Stimulated activated CD4-positive, alpha-beta T cell treated with anti-CD3 and anti-CD28 coated beads, Interleukin-2, amount 100 ng/mL, for 48 hours (primary cell): ENCODE measurements around the gene PRSS56.
"Not testable (repeated sequence)": the region's sequence is repeated elsewhere in the genome, so short reads cannot be mapped to it uniquely, and the experiment has no call there.

ENCODE experiments used
- DNase-seq, 2 donors: peaks; one replicate each; pipeline ENCODE4 v3.0.0-alpha.2; 2020

PRSS56 gene

GRCh38 chr2:232526372-232526941 lies 6.3 kb downstream of the PRSS56 start:
- no peak for DNase-seq

GRCh38 chr2:232527905-232528470 lies 7.8 kb downstream of the PRSS56 start:
- DNase-seq = no peak

GRCh38 chr2:232528746-232529460 lies 8.7 kb downstream of the PRSS56 start:
- DNase-seq = no peak

DNA sequence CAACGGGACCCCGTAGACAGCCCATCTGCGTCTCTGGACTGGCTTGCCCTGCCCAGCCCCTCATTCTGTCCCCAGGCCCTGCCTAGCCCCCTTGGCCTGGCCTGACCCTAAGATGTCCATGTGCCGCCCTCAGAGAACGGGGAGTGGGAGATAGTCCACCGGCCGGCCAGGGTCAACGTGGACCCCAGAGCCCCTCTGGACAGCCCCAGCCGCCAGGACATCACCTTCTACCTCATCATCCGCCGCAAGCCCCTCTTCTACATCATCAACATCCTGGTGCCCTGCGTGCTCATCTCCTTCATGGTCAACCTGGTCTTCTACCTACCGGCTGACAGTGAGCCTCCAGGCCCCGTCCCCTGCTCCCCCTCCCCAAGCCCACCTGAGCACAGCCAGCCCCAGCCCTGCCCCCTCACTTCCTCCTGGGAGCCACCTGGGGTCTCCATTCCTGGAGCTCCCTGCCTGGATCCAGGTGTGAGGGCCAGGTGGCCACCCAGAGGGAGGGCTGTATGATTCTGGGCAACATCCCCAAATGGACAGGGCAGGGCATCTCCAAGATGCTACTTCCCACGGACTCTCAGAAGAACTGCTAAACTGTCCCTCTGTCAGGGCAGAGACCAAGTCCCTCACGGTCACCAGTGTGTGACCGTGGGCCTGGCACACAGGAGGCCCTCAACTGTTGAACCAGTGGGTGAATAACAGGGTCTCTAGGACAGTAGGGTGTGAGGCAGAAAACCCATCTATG lies 9.8 kb downstream of the PRSS56 start:
- no peak for DNase-seq

DNA sequence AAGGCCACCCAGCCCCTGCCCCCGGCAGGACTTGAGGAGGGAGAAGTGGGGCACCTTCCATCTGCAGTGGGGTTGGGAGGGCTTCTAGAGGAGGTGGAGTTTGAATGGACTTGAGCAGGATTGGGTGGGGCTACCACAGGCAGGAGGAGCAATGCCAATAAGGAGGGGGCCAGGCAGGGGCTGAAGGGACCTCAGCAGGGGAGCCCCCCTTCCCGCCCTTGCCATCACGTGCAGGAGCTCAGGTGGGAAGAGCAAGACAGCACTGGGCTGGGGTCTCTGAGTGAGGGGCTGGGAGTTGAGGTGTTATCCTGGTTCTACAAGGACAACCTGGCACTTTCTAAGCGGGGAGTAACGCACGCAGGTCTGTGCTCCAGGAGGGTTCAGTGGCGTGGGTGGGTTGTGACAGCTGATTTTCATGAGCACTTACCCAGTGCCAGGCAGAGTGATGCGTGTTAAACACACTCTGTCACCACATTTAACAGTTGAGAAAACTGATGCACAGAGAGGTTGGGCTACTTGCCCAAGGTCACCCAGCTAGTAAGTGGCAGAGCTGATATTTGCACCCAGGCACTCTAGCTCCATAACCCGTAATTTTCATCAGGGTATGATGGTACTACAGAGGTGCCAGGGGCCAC lies 10.6 kb downstream of the PRSS56 start:
- DNase-seq = no peak

- DNase-seq = no peak
These were observed 12.2 kb downstream of the PRSS56 start for GRCh38 chr2:232532419-232532818.

DNA sequence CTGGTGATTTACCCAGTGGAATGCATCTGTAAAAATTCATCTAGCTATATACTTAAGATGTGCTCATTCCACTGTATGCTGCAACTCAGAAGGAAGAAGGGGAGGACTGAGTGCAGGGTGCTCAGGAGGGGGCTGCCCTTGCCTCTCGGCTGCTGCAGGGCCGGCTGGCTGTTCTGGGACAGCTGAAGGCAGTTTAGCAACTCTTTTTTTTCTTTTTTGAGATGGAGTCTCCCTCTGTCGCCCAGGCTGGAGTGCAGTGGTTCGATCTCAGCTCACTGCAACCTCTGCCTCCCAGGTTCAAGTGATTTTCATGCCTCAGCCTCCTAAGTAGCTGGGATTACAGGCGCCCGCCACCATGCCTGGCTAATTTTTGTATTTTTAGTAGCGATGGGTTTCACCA lies 12.6 kb downstream of the PRSS56 start:
- not testable (repeated sequence) for DNase-seq

- DNase-seq = no peak
These were observed 13.9 kb downstream of the PRSS56 start for GRCh38 chr2:232533944-232534710.

- DNase-seq = no peak
These were observed 14.9 kb downstream of the PRSS56 start for GRCh38 chr2:232534940-232535651.

- no peak for DNase-seq
These were observed 15.8 kb downstream of the PRSS56 start for GRCh38 chr2:232535761-232536530.

- DNase-seq = no peak
These were observed 16.9 kb downstream of the PRSS56 start for GRCh38 chr2:232537079-232537478.

DNA sequence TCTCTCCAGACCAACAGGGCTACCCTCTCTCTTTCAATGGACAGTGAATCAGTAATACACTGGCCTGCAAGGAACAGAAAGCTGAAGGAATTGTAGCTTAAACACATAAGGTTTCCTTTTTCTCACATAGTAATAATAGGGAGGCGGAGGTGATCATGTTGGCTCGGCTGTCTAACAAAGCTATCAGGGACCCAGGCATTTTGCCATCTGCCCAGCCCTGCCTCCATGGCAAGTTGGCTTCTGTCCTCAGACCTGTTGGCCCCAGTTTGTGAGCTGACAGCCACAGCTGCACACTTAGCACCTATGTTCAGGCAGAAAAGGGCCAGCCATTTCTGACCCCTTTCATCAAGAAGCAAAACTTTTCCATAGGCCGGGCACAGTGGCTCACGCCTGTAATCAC lies 17.3 kb downstream of the PRSS56 start:
- no peak for DNase-seq

GRCh38 chr2:232538671-232539070 lies 18.5 kb downstream of the PRSS56 start:
- no peak for DNase-seq

GRCh38 chr2:232539298-232540231 lies 19.4 kb downstream of the PRSS56 start, which contains the start of gene CHRNG:
CHRNG (plus strand) TSS chr2:232539692; CDS start chr2:232539748, 56 bp downstream.
- no peak for DNase-seq

GRCh38 chr2:232540441-232541041 lies 20.4 kb downstream of the PRSS56 start:
- DNase-seq = no peak

- DNase-seq = no peak
These were observed 21.2 kb downstream of the PRSS56 start for GRCh38 chr2:232541195-232541960.

GRCh38 chr2:232541961-232542714 lies 21.9 kb downstream of the PRSS56 start:
- no peak for DNase-seq
